ENCODE results near the gene CYTH1.

- TF ChIP-seq CTCF (IDR thresholded peaks at IDR 0.05; ENCODE audit: low read depth, low read length, missing input control) (no peak), ZBTB33 (IDR thresholded peaks at IDR 0.05) (no peak), MAX (IDR thresholded peaks at IDR 0.05) (no peak), TAF1 (conservative IDR thresholded peaks at IDR 0.05) (no peak), JUND (IDR thresholded peaks at IDR 0.05) (no peak), FOXA2 (IDR thresholded peaks at IDR 0.05) (no peak), YY1 (IDR thresholded peaks at IDR 0.05) (no peak), FOXA1 (IDR thresholded peaks at IDR 0.05) (no peak), RAD21 (IDR thresholded peaks at IDR 0.05) (no peak), RXRA (IDR thresholded peaks at IDR 0.05) (no peak), NR2F2 (IDR thresholded peaks at IDR 0.05) (no peak), GABPA (IDR thresholded peaks at IDR 0.05 in 1 of 2, conservative IDR thresholded peaks at IDR 0.05 in 1 of 2) (no peak)
- TF ChIP-seq, protein P1, sequence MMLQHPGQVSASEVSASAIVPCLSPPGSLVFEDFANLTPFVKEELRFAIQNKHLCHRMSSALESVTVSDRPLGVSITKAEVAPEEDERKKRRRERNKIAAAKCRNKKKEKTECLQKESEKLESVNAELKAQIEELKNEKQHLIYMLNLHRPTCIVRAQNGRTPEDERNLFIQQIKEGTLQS (IDR thresholded peaks at IDR 0.05) = no peak
Measured at GRCh38 chr17:78829477-78829876, 47.4 kb upstream of the CYTH1 start.
